Limb (tissue), 2 donors: ENCODE results near the gene MINDY3.
A peak's percentile ranks its signal among the peaks of the same experiment; 100 is the strongest.

Experiments
- DNase-seq, 2 donors: peaks; one replicate each; pipeline ENCODE4 v3.0.0-alpha.2; 2016; ENCODE audit errors: extremely low spot score in 2 of 2

MINDY3 gene

GRCh38 chr10:15738270-15738925 is 121.9 kb downstream of the MINDY3 start:
- peak in 1 of 2 donors; percentile 89 for DNase-seq

- no peak for DNase-seq
Measured at GRCh38 chr10:15737656-15738055, 122.7 kb downstream of the MINDY3 start.

GRCh38 chr10:15735763-15736162 is 124.5 kb downstream of the MINDY3 start:
- DNase-seq: peak; percentile 70 to 91

- no peak for DNase-seq
Measured at GRCh38 chr10:15730341-15730740, 130.0 kb downstream of the MINDY3 start.

GRCh38 chr10:15729890-15730289 is 130.4 kb downstream of the MINDY3 start:
- no peak for DNase-seq
